K562 (cell line): ENCODE data around the gene EFHD2. TPM values are rescaled to one million over a fixed set of nuclear protein-coding genes. Genes with fewer than 3 reads are reported as not detected.

Experiments
- BACH1 ChIP-seq: fragments of 200-800 bp; sonication (Bioruptor generic); IDR thresholded peaks from 2 replicates; pipeline ENCODE4 v1.6.1; 2016; ENCODE audit warnings: missing genetic modification characterization, missing compliant biosample characterization
- CBX2 ChIP-seq: fragments of 200-600 bp; sonication (generic); IDR thresholded peaks from one replicate; pipeline ENCODE4 v1.6.1; 2012; ENCODE audit warnings: mild to moderate bottlenecking, low read length, inconsistent platforms; ENCODE audit not compliant: insufficient read depth, poor library complexity, severe bottlenecking
- MYBL2 ChIP-seq, 2 experiments: fragments of 450-650 bp in 1 of 2; sonication (generic) in 1 of 2; formaldehyde crosslinking in 1 of 2; IDR thresholded peaks; 2 replicates each; pipeline versions ENCODE4 v1.6.1 to v1.8.1; 2017 to 2022; ENCODE audit warnings: borderline replicate concordance in 1 of 2, inconsistent platforms in 1 of 2, low read depth in 1 of 2, mild to moderate bottlenecking in 1 of 2, missing genetic modification reagents in 1 of 2, moderate library complexity in 1 of 2
- MYC ChIP-seq, 2 experiments: fragments of 250-450 bp in 1 of 2; sonication (Bioruptor Pico) in 1 of 2; IDR thresholded peaks; 2 replicates each; pipeline versions ENCODE4 v1.5.1 to v1.6.1; 2012 to 2021; ENCODE audit warnings: low read depth in 2 of 2, borderline replicate concordance in 1 of 2, improper control_type of control experiment in 1 of 2, low read length in 1 of 2, mild to moderate bottlenecking in 1 of 2, moderate library complexity in 1 of 2
- SRSF3 ChIP-seq: fragments of 200-400 bp; formaldehyde crosslinking; IDR thresholded peaks from 2 replicates; pipeline ENCODE4 v1.6.1; 2016; ENCODE audit warnings: mild to moderate bottlenecking, low read length, moderate library complexity; ENCODE audit not compliant: insufficient read depth
- ZNF586 ChIP-seq: fragments of 450-650 bp; formaldehyde crosslinking; conservative IDR thresholded peaks from 2 replicates; pipeline ENCODE4 v1.4.0; 2020; ENCODE audit warnings: mild to moderate bottlenecking, moderate library complexity
- polyA plus RNA-seq, 8 experiments: library from polyadenylated mRNA; depleted of rRNA in 4 of 8; stranded (reverse) in 5 of 8; unstranded in 3 of 8; fragments of >200 nt; fragmentation: Nextera tagmentation in 2 of 8; fragmentation: Illumina TruSeq in 1 of 8; extraction: Ambion mirVana in 2 of 8; extraction: Trizol in 1 of 8; gene quantifications; 2 replicates each; pipeline versions ENCODE4 v1.2.1 to v1.2.3, GENCODE V29; 2011 to 2014; ENCODE audit warnings: inconsistent platforms in 1 of 8, missing spikeins in 1 of 8
- total RNA-seq, 7 experiments: library from RNA; depleted of rRNA in 6 of 7; stranded (reverse); fragments of >200 nt in 6 of 7; fragmentation: Illumina TruSeq in 2 of 7; extraction: Trizol in 2 of 7; gene quantifications; 2 replicates each; pipeline versions ENCODE4 v1.2.1 to v1.2.3, GENCODE V29; 2011 to 2021; ENCODE audit warnings: low replicate concordance in 1 of 7
- TF ChIP-seq, protein P1 (sequence below): fragments of 450-650 bp; IDR thresholded peaks from 2 replicates; pipeline ENCODE4 v1.7.0; 2016; ENCODE audit warnings: borderline replicate concordance
- TF ChIP-seq, protein P2 (sequence below): sonication (generic); formaldehyde crosslinking; IDR thresholded peaks from 2 replicates; pipeline ENCODE4 v1.8.1; 2022; ENCODE audit warnings: missing genetic modification reagents
- TF ChIP-seq, protein P3 (sequence below): IDR thresholded peaks from 2 replicates; pipeline ENCODE4 v1.6.1; 2011; ENCODE audit not compliant: insufficient read length; ENCODE audit errors: extremely low read depth
- TF ChIP-seq, protein P4 (sequence below): fragments of 250-450 bp; sonication (Bioruptor Pico); IDR thresholded peaks from 2 replicates; pipeline ENCODE4 v1.8.0; 2022; ENCODE audit warnings: moderate library complexity, mild to moderate bottlenecking, inconsistent platforms
- TF ChIP-seq, protein P5 (sequence below): fragments of 250-450 bp; sonication (Bioruptor Pico); IDR thresholded peaks from 2 replicates; pipeline ENCODE4 v1.4.0; 2020

Gene EFHD2
- total and polyA plus RNA-seq, 9 of the 15 experiments (the other 6 are each of a cell fraction or from before 2014, with no cell fraction given): 1.7 to 73.5 (median 25.2) TPM

DNA sequence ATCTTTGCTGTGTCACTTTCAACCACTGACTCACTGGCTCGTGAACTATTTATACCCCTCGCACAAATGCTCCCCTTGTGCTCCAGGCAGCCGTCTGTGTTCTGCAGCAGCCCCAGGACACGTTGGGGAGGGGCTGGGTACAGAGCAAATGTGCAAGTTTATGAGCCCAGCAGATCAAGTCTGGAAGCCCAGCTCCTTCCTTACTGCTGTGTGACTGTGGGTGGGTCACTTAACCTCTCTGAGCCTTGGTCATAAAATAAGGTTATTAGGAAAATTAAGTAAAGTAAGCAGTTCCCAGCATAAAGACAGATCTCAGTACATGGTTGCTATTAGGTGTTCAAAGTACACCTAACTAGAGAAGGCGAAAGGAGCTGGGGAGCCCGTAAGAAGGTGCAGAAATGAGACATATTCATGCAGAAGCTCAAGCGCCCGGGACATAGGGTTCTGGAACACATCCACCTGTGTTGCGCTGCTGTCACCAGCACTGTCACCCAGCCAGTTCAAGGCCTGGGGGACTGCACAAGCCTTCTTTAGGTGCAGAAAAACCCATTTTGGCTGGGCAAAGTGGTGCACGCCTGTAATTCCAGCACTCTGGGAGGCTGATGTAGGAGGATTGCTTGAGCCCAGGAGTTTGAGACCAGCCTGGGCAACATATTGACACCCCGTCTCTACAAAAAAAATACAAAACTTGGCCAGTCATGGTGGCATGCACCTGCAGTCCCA is 13.8 kb downstream of the EFHD2 start (continued):
- TF ChIP-seq, protein P1, sequence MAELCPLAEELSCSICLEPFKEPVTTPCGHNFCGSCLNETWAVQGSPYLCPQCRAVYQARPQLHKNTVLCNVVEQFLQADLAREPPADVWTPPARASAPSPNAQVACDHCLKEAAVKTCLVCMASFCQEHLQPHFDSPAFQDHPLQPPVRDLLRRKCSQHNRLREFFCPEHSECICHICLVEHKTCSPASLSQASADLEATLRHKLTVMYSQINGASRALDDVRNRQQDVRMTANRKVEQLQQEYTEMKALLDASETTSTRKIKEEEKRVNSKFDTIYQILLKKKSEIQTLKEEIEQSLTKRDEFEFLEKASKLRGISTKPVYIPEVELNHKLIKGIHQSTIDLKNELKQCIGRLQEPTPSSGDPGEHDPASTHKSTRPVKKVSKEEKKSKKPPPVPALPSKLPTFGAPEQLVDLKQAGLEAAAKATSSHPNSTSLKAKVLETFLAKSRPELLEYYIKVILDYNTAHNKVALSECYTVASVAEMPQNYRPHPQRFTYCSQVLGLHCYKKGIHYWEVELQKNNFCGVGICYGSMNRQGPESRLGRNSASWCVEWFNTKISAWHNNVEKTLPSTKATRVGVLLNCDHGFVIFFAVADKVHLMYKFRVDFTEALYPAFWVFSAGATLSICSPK: no peak
- TF ChIP-seq ZNF586: no peak
- no peak for TF ChIP-seq BACH1 (tag)
- no peak for TF ChIP-seq MYBL2 (IDR thresholded peaks at IDR 0.05; ENCODE audit: low read depth)
- TF ChIP-seq MYBL2 (CRISPR knock-in tag; IDR thresholded peaks at IDR 0.05; ENCODE audit: borderline replicate concordance): no peak
- TF ChIP-seq, protein P2, sequence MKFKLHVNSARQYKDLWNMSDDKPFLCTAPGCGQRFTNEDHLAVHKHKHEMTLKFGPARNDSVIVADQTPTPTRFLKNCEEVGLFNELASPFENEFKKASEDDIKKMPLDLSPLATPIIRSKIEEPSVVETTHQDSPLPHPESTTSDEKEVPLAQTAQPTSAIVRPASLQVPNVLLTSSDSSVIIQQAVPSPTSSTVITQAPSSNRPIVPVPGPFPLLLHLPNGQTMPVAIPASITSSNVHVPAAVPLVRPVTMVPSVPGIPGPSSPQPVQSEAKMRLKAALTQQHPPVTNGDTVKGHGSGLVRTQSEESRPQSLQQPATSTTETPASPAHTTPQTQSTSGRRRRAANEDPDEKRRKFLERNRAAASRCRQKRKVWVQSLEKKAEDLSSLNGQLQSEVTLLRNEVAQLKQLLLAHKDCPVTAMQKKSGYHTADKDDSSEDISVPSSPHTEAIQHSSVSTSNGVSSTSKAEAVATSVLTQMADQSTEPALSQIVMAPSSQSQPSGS (CRISPR knock-in tag): no peak
- TF ChIP-seq CBX2: no peak
- TF ChIP-seq MYC (IDR thresholded peaks at IDR 0.05; ENCODE audit: low read depth, low read length): no peak
- no peak for TF ChIP-seq MYC (CRISPR knock-in tag; IDR thresholded peaks at IDR 0.05; ENCODE audit: borderline replicate concordance, low read depth)
- TF ChIP-seq, protein P3, sequence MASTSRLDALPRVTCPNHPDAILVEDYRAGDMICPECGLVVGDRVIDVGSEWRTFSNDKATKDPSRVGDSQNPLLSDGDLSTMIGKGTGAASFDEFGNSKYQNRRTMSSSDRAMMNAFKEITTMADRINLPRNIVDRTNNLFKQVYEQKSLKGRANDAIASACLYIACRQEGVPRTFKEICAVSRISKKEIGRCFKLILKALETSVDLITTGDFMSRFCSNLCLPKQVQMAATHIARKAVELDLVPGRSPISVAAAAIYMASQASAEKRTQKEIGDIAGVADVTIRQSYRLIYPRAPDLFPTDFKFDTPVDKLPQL: no peak
- TF ChIP-seq SRSF3: no peak
- TF ChIP-seq, protein P4, sequence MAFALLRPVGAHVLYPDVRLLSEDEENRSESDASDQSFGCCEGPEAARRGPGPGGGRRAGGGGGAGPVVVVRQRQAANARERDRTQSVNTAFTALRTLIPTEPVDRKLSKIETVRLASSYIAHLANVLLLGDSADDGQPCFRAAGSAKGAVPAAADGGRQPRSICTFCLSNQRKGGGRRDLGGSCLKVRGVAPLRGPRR (CRISPR knock-in tag): no peak
- TF ChIP-seq, protein P5, sequence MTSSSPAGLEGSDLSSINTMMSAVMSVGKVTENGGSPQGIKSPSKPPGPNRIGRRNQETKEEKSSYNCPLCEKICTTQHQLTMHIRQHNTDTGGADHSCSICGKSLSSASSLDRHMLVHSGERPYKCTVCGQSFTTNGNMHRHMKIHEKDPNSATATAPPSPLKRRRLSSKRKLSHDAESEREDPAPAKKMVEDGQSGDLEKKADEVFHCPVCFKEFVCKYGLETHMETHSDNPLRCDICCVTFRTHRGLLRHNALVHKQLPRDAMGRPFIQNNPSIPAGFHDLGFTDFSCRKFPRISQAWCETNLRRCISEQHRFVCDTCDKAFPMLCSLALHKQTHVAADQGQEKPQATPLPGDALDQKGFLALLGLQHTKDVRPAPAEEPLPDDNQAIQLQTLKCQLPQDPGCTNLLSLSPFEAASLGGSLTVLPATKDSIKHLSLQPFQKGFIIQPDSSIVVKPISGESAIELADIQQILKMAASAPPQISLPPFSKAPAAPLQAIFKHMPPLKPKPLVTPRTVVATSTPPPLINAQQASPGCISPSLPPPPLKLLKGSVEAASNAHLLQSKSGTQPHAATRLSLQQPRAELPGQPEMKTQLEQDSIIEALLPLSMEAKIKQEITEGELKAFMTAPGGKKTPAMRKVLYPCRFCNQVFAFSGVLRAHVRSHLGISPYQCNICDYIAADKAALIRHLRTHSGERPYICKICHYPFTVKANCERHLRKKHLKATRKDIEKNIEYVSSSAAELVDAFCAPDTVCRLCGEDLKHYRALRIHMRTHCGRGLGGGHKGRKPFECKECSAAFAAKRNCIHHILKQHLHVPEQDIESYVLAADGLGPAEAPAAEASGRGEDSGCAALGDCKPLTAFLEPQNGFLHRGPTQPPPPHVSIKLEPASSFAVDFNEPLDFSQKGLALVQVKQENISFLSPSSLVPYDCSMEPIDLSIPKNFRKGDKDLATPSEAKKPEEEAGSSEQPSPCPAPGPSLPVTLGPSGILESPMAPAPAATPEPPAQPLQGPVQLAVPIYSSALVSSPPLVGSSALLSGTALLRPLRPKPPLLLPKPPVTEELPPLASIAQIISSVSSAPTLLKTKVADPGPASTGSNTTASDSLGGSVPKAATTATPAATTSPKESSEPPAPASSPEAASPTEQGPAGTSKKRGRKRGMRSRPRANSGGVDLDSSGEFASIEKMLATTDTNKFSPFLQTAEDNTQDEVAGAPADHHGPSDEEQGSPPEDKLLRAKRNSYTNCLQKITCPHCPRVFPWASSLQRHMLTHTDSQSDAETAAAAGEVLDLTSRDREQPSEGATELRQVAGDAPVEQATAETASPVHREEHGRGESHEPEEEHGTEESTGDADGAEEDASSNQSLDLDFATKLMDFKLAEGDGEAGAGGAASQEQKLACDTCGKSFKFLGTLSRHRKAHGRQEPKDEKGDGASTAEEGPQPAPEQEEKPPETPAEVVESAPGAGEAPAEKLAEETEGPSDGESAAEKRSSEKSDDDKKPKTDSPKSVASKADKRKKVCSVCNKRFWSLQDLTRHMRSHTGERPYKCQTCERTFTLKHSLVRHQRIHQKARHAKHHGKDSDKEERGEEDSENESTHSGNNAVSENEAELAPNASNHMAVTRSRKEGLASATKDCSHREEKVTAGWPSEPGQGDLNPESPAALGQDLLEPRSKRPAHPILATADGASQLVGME (CRISPR knock-in tag): no peak
